Regular cardiac myocyte (primary cell): ENCODE measurements around the gene ADARB1. TPM values are rescaled to one million over a fixed set of nuclear protein-coding genes. Genes with fewer than 3 reads are reported as not detected.

Experiments
- total RNA-seq: library from RNA; depleted of rRNA; stranded (reverse); fragments of >200 nt; gene quantifications from 2 replicates; pipeline ENCODE4 v1.2.3, GENCODE V29; 2014

Gene ADARB1
- total RNA-seq, result 6.1 and 7.9 TPM in 2 replicates

GRCh38 chr21:45074048-45074817 lies at the start of gene ADARB1:
Gene ADARB1 (plus strand): TSS chr21:45074580. CDS start chr21:45171657, 97,077 bp downstream.

Other genes starting within 250 kb of the ADARB1 start
- 220 and 298 TPM in 2 replicates for gene PTTG1IP, start 200.9 kb upstream of the ADARB1 start, total RNA-seq
- 0.38 and 0.56 TPM in 2 replicates for gene ITGB2, start 153.7 kb upstream of the ADARB1 start, total RNA-seq
- gene SLX9, start 134.6 kb upstream of the ADARB1 start, total RNA-seq, result 6.5 and 30.1 TPM in 2 replicates
- 39.5 and 76.4 TPM in 2 replicates for gene POFUT2, start 213.3 kb downstream of the ADARB1 start, total RNA-seq